Stimulated activated naive CD8-positive, alpha-beta T cell treated with anti-CD3 and anti-CD28 coated beads, Interleukin-15, Interleukin-2, amounts not matched to agents 100 U/mL and 50 U/mL, for 24 hours (primary cell): ENCODE data around the gene NENF.
"Not testable (repeated sequence)": the region's sequence is repeated elsewhere in the genome, so short reads cannot be mapped to it uniquely, and the experiment has no call there.

Source experiments
- ATAC-seq: fragments of 150-1000 bp; cut with Tn5 transposase; one replicate; pipeline ENCODE4 v1.10.0; 2021
- DNase-seq: peaks from one replicate; pipeline ENCODE4 v3.0.0; 2021

Gene NENF

GRCh38 chr1:212432661-212433576, at the start of gene NENF:
Gene NENF, plus strand, starts transcription at chr1:212432920. Its CDS starts 24 bp downstream, at chr1:212432944.
- ATAC-seq, result peak; percentile 100
- peak; percentile 87 for DNase-seq

GRCh38 chr1:212386029-212386428, 46.7 kb upstream of the NENF start:
- DNase-seq (no peak), ATAC-seq (peak; percentile 14)

GRCh38 chr1:212388985-212389716, 43.6 kb upstream of the NENF start:
- DNase-seq, result no peak
- no peak for ATAC-seq

GRCh38 chr1:212395678-212396437, 36.9 kb upstream of the NENF start:
- DNase-seq, ATAC-seq: not testable (repeated sequence)

GRCh38 chr1:212396638-212397037, 36.1 kb upstream of the NENF start:
- no peak for DNase-seq

GRCh38 chr1:212397171-212397570, 35.5 kb upstream of the NENF start:
- DNase-seq (no peak), ATAC-seq (no peak)

More at GRCh38 chr1:212396638-212397037, 36.1 kb upstream of the NENF start:
- ATAC-seq, result no peak

- no peak for DNase-seq
- ATAC-seq, result no peak
These were observed 31.7 kb upstream of the NENF start for GRCh38 chr1:212401042-212401441.

GRCh38 chr1:212401838-212402582, 30.7 kb upstream of the NENF start:
- DNase-seq, result no peak
- ATAC-seq, result no peak

GRCh38 chr1:212402666-212403321, 29.9 kb upstream of the NENF start:
- ATAC-seq (no peak), DNase-seq (no peak)

GRCh38 chr1:212410231-212410820, 22.4 kb upstream of the NENF start:
- ATAC-seq (no peak), DNase-seq (no peak)

- no peak for DNase-seq
- no peak for ATAC-seq
These were observed 20.3 kb upstream of the NENF start for GRCh38 chr1:212412374-212412773.

GRCh38 chr1:212413902-212414327, 18.8 kb upstream of the NENF start:
- ATAC-seq (no peak), DNase-seq (no peak)

- DNase-seq, result peak; percentile 92
- peak; percentile 99 for ATAC-seq
These were observed 18.2 kb upstream of the NENF start, which contains the start of gene PACC1 for GRCh38 chr1:212414328-212415106. Gene PACC1, minus strand, starts transcription at chr1:212414886. Its CDS starts 129 bp downstream, at chr1:212414757.

- DNase-seq (no peak), ATAC-seq (no peak)
These were observed 17.4 kb upstream of the NENF start for GRCh38 chr1:212415107-212415841.

GRCh38 chr1:212421165-212421564, 11.6 kb upstream of the NENF start:
- DNase-seq (no peak), ATAC-seq (no peak)

- no peak for DNase-seq
- ATAC-seq, result no peak
These were observed 8.8 kb upstream of the NENF start for GRCh38 chr1:212423879-212424278.

- DNase-seq, result no peak
- ATAC-seq, result no peak
These were observed 4.2 kb upstream of the NENF start for GRCh38 chr1:212428496-212428895.

- DNase-seq, result no peak
These were observed 2.3 kb upstream of the NENF start for GRCh38 chr1:212430416-212430815.

GRCh38 chr1:212430955-212431394, 1.7 kb upstream of the NENF start:
- ATAC-seq (no peak), DNase-seq (no peak)

More at GRCh38 chr1:212430416-212430815, 2.3 kb upstream of the NENF start:
- no peak for ATAC-seq
